Fibroblast of skin of left quadriceps (primary cell): Measurements from ENCODE around the gene PI4KB.

Source experiments
- DNase-seq, 2 experiments: peaks; one replicate each; pipeline ENCODE4 v3.0.0-alpha.2; 2013; ENCODE audit warnings: low read depth in 2 of 2

Gene PI4KB

GRCh38 chr1:151346082-151346768 lies 19.0 kb upstream of the PI4KB start:
- no peak for DNase-seq

DNA sequence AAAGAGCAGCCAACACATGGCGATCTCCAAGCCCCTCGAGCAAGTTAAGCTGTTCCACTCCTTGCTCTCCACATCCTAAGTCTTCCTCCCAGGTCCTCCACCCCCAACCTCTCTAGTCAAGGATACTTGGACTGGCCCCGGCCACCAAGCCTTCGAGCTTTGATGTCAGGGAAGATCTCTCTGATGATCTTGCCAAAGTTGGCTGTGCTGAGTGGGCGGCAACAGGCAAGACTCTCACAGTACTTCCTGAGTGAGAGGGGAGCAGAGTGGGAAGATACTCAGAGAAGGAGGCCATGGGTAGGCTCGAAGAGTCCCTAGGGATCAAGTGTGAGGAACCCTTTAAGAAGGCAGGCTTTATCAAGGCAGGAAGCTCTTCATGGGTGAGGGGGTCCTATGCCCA lies 17.1 kb upstream of the PI4KB start:
- DNase-seq: no peak

- no peak for DNase-seq
Observed at GRCh38 chr1:151343587-151343986, 16.4 kb upstream of the PI4KB start.

DNA sequence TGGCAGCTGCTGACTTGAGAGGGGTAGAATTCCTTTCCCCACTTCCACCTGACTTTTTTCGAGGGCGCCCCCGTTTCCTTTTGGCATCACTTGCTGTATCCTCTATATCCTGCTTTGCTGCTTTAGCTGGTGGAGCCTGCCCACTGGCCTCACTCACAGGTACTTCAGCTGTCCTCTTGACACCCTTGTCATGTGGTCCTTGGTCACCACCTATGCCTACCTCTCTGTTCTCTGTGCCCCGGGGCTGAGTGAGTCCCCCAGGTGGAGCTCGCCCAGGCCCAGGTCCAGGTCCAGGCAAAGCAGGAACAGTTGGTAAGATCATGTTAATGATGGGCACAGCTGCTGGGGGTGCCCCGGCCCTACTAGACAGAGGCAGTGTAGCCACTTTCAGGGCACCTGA lies 15.4 kb upstream of the PI4KB start:
- no peak for DNase-seq

GRCh38 chr1:151342021-151342420 lies 14.8 kb upstream of the PI4KB start:
- no peak for DNase-seq

- DNase-seq: peak; percentile 65 to 68
Observed at GRCh38 chr1:151340870-151341754, 13.9 kb upstream of the PI4KB start.

DNA sequence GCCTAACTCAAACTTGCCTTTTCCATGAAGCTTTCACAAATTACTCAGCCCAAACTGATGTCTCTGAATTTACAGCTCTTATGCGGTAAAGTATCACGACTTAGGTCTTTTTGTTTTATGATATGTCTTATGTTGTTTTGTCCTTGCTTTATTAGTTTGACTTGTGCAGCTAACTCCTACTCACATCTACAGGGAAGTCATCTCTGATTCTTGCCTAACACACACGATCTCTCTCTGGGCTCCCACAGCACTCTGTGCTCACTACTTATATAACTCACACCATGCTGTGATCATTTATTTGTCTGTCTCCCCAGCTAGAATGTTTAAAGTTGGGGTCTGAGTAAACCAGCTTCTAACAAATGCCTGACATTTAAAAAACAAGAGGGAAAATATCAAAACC lies 9.3 kb upstream of the PI4KB start:
- no peak for DNase-seq

DNA sequence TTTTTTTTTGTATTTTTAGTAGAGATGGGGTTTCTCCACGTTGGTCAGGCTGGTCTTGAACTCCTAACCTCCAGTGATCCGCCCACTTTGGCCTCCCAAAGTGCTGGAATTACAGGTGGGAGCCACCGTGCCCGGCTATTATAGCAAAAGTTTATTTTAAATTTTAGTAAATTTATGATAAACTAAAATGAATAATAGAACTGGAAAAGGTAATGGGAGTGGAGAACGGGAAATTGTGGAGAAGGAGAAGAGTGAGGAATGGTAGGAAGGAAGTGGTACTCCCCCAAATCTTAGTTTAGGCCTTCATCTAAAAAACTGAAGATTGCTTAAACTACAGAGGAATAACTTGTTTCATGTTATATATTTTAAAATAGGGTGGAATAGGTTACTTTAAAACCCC lies 7.6 kb upstream of the PI4KB start:
- DNase-seq: no peak

DNA sequence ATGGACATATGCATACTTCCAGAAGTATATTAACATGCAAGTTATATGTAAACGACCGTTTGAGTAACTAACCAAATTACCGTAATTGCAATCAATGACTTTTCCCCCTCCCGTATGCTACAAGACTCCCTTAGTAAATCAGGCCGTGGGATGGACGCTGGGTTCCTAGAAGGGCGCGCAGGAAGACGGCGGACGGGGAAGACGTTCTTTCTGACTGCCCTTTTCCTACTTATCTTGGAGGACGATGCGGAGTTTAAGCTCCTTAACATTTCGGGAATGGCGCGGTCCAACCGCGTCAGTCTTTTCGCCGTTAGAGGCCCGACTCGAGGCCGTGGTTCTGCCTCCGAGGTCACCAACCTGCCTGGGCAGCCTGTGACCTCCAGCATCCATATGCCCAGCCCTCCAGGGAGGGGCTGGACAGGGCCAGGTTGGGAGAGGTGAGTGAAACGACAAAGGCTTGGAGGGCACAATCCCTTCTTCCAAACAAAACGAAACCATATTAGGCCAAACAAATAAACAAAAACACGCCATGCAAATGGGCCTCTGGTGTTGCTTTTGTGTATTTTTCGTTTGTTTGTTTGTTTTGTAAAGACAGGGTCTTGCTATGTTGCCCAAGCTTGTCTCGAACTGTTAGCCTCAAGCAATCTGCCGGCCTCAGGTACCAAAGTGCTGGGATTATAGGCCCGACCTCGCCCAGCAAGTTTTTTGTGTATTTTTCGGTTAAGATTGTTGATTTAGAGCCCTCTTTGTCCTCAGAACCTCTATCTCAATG lies 873 bp upstream of the PI4KB start:
- no peak for DNase-seq

GRCh38 chr1:151326619-151327222 lies 495 bp downstream of the PI4KB start:
- no peak for DNase-seq

GRCh38 chr1:151325646-151326429 lies 1.4 kb downstream of the PI4KB start:
- DNase-seq: no peak

DNA sequence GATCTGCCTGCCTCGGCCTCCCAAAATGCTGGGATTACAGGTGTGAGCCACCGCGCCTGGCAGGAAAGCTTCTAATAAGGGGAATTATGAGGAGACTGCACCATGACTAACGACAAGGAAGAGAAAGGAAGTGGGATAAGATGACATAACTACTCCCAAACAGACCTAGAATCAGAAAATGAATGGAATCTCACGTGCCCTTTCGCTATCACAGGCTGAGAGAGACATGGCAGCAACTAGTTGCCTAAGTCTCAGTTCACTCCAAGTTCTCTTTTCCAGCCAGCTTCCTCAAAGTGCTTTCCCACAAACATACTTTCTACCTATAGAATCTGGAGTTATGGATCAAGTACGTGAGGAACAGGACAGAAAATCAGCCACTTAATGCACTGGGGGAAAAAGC lies 2.0 kb downstream of the PI4KB start:
- no peak for DNase-seq

GRCh38 chr1:151324390-151324930 lies 2.8 kb downstream of the PI4KB start:
- DNase-seq: no peak

GRCh38 chr1:151318975-151319374 lies 8.2 kb downstream of the PI4KB start:
- no peak for DNase-seq

GRCh38 chr1:151315565-151316235 lies 11.5 kb downstream of the PI4KB start:
- no peak for DNase-seq

GRCh38 chr1:151314137-151314875 lies 12.9 kb downstream of the PI4KB start:
- no peak for DNase-seq

DNA sequence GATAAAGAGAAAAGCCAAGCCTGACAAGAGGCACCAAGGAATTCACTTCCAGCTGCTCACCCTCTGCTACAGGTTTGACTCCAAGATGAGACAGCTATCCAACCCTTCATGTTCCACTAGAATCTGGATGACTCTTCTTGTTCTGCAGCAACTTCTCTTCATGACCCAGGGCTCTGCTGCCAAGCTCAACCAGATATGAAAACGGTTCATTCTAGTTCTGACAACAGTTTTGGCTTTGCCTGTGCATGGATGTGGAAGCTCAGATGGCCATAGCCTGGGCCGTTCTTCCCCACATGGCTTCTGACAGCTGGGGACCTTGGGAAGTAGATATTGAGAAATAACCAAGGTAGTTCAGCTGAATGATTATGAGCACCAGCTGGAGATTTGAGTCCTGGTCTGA lies 13.7 kb downstream of the PI4KB start:
- DNase-seq: no peak

- DNase-seq: no peak
Observed at GRCh38 chr1:151312826-151313225, 14.4 kb downstream of the PI4KB start.

DNA sequence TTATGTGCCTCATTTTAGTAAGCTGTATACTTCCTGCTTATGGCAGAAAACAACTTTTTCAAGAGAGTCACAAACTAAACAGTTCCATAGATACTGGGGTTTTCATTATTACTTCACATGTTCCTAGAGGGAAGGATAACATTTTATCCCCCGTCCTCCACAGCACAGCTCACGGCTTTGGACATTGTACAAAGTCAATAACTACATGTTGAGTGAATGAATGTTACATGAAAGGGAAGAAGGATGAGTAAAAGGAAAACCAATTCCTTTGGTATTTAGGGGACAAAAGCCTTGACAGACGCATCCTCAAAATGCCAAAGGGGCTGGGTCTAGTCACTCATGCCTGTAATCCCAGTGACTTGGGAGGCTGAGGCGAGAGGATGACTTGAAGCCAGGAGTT lies 14.8 kb downstream of the PI4KB start:
- no peak for DNase-seq
